HG03378 (cell line): ENCODE data around the gene ACP1.

ENCODE experiments used
- ATAC-seq: cut with Tn5 transposase; IDR thresholded peaks from one replicate; pipeline ENCODE4 v1.9.1; 2021; ENCODE audit warnings: mild to moderate bottlenecking, moderate library complexity; ENCODE audit not compliant: unreplicated experiment

The ACP1 gene

DNA sequence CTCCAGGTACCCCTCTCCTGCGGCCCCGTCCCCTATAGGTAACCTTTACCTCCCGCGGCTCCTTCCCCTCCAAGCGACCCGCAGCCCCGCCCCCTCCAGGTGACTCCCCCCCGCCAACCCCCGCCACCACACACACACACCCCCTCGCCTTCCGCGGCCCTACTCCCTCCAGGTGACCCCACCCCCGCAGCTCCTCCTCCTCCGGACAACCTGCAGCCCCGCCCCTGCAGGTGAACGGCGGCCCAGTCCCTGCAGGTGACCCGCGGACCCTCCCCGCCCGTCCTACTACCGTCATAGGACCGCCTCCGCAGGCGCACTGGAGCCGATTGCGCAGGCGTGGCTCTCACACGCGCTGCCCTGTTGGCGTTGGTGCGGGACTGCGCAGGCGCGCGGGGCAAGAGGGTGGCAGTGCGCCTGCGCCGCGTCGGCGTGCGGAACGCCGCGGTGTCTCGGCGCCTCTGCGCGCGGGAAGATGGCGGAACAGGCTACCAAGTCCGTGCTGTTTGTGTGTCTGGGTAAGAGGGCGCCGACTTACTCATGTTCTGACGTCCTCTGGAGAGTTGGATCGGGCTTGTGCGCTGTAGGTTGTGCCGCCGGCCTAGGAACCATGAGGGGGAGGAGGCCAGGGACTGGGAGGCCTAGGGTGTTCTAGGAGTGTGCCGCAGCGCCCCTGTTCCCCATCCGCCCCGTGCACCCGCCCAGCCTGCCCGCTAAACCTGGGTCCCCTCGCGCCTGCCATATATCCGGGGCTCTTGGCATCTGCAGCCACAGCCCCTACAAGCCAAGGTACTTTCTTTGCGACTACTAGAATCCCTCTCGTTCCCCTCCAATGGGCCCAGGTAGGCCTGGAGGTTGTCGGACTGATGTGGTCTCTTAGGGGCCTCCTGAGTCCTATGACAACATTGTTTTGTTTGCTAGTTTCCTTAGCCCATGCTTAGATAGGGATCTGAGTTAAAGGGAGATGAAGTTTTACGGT, at the start of gene ACP1:
Gene ACP1, plus strand, starts transcription at position 455 of the 976 bp plus-strand sequence. Its CDS starts 18 bp downstream, at position 473.
- ATAC-seq, result peak; percentile 84

DNA sequence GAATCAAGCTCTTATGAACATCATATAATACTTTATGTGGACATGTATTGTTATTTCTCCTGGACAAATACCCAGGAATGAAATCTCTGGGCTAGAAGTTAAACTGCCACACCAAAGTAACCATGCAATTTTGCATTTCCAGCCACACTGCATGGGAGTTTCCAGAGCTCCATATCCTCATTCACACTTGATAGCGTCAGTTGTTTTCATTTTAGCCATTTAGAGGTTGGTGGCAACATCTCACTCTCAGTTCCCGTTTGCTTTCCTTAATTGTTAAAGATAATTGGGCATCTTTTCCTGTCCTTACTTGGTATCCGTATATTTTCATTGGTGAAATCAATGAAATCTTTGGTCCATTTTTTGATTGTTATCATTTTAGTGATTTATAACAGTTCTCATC, 48.7 kb upstream of the ACP1 start:
- no peak for ATAC-seq

DNA sequence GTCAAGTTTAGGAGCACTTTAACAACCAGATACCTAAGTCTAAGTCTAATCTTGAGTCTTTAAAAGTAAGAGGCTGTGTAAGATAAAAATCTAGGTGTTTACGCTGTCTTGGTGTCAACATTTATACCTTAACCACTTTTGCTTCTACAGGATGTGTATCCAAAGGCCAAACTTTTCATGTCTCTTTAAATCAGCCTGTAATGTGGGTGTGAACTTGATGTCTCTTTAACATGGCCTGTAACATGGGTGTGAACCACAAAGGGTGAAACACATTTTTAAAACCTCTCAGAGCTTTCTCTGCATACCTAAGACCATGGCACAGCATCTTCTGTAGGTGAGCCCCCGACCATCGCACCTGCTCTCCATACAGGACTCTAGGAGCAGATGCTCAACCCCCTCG, 41.3 kb upstream of the ACP1 start:
- ATAC-seq, result no peak

- no peak for ATAC-seq
These were observed 40.6 kb upstream of the ACP1 start for GRCh38 chr2:223971-224760.

DNA sequence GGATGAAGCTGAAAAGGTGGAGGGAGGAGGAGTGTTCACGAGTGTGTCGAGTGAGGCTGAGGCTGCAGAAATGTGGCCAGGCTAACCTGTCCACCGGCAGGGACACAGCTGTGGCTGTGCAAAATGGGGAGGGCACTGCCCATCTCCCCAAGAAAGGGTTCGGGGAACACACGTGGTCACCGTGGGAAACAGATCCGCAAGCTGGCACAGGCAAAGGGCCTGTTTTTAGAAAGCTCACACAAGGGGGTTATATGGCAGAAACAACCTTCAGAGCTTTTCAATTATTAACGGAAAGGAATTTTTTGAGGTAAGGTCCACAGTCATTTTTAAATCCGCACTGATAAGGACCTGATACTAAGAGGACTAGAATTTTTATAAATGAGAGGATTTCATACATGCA, 36.6 kb upstream of the ACP1 start:
- no peak for ATAC-seq

GRCh38 chr2:228518-229278, 36.0 kb upstream of the ACP1 start:
- ATAC-seq, result no peak

DNA sequence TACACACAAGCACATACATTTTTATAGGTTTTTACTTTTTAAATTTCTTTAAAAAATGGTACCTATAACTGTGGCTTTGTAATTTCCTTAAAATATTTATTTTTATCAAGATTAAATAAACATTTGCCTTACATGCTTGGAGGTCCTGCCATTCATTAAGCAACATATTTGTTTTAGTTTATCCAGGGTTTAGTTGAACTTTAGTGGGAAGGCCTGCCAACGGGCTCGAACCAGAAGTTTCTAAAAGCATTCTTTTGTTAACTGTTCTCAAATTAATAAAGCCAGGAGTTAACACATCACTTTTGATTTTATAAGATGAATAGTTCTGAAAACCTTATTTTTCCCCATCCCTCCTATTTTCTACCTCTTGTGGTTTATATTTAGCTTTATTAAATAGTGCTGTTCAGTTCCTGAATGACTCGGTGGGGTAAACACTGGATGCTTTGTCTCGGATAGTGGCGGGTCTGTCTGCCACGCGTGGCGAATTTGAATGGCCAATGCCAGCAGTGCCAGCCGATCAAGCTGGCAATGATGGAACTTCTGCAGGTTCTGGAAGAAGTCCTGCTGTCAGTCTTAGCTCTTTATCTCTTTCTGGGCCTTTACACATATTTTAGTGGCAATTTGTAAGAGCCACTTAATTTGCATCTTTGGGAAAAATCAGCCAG, 33.1 kb upstream of the ACP1 start:
- ATAC-seq, result no peak

- ATAC-seq, result no peak
These were observed 31.7 kb upstream of the ACP1 start for GRCh38 chr2:233030-233429.

DNA sequence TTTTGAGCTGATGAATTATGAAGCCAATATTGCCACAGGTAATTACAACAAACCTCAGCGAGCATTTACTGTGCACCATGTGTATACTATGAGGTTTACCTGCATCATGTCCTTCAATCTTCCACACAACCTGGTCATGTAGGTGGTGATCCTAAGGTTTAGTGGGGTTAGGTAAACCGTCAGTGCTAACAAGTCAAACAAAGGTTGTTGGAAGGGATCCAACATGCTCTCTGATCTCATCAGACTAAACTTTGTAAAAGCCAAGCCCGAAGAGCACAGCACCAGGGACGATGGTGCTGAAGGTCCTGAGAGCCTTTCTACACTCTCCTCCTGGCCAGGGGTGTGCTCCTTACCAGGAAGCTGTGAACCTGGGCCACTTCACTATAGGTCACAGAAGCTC, 30.3 kb upstream of the ACP1 start:
- ATAC-seq, result no peak

DNA sequence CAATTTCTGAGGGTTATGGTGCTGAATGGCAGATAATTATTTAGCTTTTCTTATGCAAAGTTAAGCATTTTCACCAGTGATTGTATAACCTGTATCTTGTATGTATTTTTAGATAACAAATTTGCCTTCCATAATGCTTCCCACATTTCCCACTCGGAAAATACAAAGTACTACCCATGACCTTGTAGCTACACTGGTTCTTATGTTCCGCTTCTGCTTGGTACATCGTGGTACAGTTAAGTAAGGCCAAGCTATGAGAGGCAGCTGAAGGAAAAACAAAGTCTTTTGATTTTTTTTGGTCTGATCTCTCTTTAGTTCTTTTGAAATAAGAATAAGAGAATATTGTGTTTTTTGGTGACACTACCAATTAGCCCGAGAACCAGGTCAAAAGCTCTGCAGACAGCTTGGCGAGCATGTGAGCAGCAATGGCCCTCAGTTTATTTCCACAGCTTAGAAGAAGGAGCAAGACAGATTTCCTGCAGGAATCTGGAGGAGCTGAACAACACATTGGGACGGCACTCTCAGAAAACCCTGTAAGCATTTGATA, 27.7 kb upstream of the ACP1 start:
- ATAC-seq, result no peak

DNA sequence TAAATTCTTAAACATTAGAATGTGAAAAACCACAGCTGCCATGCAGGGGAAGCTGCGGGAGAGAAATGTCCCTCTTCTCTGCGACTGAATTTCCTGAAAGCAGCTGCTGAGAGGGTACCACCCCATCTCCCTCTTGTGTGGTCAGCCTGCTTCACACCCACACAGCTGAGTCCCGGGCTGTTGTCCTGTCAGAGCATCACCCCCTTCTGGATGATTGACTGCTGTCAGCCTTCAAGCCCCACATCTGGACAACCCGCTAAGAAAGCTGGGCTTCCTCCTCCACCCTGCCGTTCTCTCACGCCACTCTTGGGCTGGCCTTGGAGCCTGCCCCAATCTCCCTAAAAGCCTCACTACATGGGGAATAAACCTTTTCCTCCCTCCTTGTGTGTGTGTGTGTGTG, 26.9 kb upstream of the ACP1 start:
- no peak for ATAC-seq

DNA sequence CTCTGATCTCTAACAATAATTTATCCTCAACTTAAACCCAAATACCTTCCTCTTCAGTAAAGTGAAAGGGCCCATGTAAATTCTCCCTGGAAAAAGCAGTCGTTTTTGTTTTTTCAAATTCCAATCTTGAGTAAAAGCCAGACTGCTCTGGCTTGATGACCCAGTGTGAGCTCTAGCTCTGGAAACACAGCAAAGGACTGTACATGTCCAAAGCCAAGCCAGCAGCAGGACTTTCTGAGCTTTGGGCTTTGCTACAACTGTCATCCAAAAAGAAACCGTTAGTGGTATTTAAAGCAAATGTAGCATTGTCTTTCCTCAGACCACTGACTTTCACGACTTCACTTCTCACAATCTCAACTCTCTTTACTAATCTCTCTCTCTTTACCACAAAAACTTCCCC, 26.3 kb upstream of the ACP1 start:
- ATAC-seq, result no peak

DNA sequence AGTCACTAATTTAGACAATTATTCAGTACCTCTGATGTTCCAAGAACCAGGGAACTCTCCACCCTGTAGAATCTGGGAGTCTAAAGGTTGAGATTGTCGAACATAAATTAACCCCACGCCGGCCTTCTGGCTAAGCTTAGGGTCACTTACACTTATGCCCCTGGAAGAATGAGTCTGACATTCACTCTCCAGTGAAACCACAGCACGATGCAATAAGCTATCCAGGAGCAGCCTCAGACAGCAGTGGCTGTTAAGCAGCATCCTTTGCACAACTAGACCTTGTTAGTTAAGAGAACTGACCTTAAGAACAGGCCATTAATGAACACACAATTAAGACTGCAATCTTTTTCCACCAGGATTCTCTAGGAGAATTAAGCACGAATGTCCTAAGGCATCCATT, 25.9 kb upstream of the ACP1 start:
- ATAC-seq, result no peak

- ATAC-seq, result no peak
These were observed 20.2 kb upstream of the ACP1 start for GRCh38 chr2:244547-244946.

DNA sequence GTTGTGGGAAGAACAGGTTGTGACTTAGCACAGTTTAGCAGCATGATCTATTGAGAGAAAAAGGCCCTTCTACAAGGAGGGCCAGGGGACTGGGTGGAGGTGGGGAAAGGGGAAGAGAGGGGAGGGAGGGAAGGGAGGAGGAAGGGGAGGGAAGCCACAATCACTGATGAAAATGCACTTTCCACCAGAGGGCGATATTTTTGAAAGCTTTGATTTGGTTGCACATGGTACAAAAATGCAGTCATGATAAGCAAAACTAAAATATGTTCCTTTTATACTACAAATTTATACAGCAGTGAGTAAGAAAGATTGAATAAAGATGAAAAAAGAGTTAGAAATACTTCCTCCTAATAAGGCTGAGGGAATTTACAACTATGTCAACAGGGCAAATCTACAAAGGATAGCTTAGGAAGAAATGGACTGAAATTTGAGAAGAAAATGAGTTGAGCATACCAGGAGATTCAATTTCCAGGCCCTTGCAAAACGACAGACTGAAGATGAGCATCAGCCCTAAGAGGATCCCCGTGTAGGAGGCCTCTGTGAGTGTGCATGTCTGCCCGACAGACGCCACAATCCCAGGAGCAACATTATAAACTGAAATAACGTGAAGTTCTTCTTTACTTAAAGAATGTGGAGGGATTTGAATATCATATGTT, 18.1 kb upstream of the ACP1 start:
- no peak for ATAC-seq

DNA sequence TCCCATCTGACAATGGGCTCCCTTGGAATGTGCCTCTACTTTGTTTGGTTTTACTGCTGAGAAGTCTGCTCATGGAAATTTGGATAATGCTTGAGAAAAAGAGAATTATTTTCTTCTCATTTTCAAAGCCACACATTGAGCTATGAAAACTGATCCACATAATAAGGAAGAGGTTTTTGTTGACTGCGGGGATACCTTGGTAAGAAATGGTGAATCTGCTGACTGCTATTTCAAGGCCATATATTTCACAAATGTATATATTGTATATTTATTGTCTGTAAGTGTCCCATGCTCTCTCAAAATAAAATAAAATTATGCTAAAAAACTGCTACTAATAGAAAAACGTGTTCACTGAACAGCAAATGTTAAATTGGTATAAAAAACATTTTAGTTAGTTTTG, 16.0 kb upstream of the ACP1 start:
- ATAC-seq, result no peak

GRCh38 chr2:249538-250042, 15.2 kb upstream of the ACP1 start:
- ATAC-seq, result no peak

- ATAC-seq, result no peak
These were observed 12.6 kb upstream of the ACP1 start for GRCh38 chr2:252001-252602.

GRCh38 chr2:253202-253638, 11.5 kb upstream of the ACP1 start:
- no peak for ATAC-seq
